Measurements from ENCODE around the gene FEZ2.

DNA sequence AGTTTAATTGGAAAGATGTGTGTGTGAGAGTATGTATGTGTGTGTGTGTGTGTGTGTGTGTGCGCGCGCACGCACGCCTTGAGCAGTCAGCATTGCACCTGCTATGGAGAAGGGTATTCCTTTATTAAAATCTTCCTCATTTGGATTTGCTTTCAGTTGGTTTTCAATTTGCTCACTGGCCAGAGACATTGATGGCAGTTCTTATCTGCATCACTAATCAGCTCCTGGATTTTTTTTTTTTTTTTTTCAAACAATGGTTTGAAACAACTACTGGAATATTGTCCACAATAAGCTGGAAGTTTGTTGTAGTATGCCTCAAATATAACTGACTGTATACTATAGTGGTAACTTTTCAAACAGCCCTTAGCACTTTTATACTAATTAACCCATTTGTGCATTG is 48.0 kb downstream of the FEZ2 start:
- no peak for TF ChIP-seq GTF2F1 (IDR thresholded peaks at IDR 0.05; ENCODE audit: borderline replicate concordance, low read depth, low read length)
- TF ChIP-seq, protein P1, sequence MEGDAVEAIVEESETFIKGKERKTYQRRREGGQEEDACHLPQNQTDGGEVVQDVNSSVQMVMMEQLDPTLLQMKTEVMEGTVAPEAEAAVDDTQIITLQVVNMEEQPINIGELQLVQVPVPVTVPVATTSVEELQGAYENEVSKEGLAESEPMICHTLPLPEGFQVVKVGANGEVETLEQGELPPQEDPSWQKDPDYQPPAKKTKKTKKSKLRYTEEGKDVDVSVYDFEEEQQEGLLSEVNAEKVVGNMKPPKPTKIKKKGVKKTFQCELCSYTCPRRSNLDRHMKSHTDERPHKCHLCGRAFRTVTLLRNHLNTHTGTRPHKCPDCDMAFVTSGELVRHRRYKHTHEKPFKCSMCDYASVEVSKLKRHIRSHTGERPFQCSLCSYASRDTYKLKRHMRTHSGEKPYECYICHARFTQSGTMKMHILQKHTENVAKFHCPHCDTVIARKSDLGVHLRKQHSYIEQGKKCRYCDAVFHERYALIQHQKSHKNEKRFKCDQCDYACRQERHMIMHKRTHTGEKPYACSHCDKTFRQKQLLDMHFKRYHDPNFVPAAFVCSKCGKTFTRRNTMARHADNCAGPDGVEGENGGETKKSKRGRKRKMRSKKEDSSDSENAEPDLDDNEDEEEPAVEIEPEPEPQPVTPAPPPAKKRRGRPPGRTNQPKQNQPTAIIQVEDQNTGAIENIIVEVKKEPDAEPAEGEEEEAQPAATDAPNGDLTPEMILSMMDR (IDR thresholded peaks at IDR 0.05; ENCODE audit: control extremely low read depth in 1 of 3, insufficient read depth in 1 of 3, low read depth in 1 of 3, low read length in 3 of 3): no peak
